Duodenal mucosa (tissue), 2 donors: ENCODE data around the gene POLR3G.

Experiments used
- H3K27ac ChIP-seq: one replicate; pipeline ENCODE4 v1.7.0; 2013; ENCODE audit warnings: low read depth, low read length
- H3K27me3 ChIP-seq, 2 donors: one replicate each; pipeline ENCODE4 v1.7.0; 2013; ENCODE audit warnings: low read length in 2 of 2, control low read depth in 1 of 2; ENCODE audit not compliant: insufficient read depth in 2 of 2, control insufficient read depth in 1 of 2
- H3K36me3 ChIP-seq, 2 donors: one replicate each; pipeline ENCODE4 v1.7.0; 2013; ENCODE audit warnings: low read length in 2 of 2, control low read depth in 1 of 2; ENCODE audit not compliant: insufficient read depth in 2 of 2, control insufficient read depth in 1 of 2
- H3K4me1 ChIP-seq, 2 donors: one replicate each; pipeline ENCODE4 v1.7.0; 2013; ENCODE audit warnings: low read length in 2 of 2, control low read depth in 1 of 2; ENCODE audit not compliant: insufficient read depth in 2 of 2, control insufficient read depth in 1 of 2
- H3K4me3 ChIP-seq, 2 donors: one replicate each; pipeline ENCODE4 v1.7.0; 2013; ENCODE audit warnings: low read length in 2 of 2, low read depth in 1 of 2
- H3K9ac ChIP-seq, 2 donors: one replicate each; pipeline ENCODE4 v1.7.0; 2013; ENCODE audit warnings: low read length in 2 of 2, low read depth in 1 of 2
- H3K9me3 ChIP-seq, 2 donors: one replicate each; pipeline ENCODE4 v1.7.0; 2013; ENCODE audit warnings: low read length in 2 of 2, control low read depth in 1 of 2; ENCODE audit not compliant: control insufficient read depth in 1 of 2

The POLR3G gene

GRCh38 chr5:90549223-90549622 is 74.6 kb downstream of the POLR3G start:
- Histone ChIP-seq H3K9ac (no peak overlapping the region), H3K27ac (no peak overlapping the region), H3K27me3 (peaks cover 6 to 34% of the 10 kb centered on the region in 2 donors), H3K36me3 (no peaks in the 10 kb centered on the region), H3K4me1 (no peaks in the 10 kb centered on the region), H3K9me3 (no peaks in the 10 kb centered on the region), H3K4me3 (no peak overlapping the region)

DNA sequence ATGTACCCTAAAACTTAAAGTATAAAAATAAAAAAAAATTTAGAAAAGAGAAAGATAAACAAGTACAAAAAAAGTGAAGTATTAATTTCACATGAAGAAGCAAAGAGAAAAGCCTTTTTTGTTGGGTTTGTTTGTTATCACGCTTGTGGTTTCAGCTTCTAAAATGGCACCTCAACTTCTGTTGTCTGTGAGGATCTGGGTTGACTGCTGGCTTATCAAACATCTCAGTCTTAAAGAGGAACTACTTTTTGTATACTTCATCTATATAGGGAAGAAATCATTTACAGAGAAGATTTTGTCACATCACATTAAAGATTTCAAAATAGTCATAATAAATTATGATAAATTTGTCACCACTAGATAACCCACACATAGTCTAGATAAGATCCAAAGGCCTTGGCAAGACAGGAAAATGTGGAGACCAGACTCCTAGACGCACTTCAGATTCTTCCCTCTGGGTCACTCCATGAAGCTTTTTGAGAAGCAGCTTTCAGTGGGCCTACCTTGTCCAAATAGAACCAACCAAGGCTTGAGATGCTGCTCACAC is 75.1 kb downstream of the POLR3G start:
- Histone ChIP-seq H3K27me3 (peaks cover 6 to 36% of the 10 kb centered on the region in 2 donors), H3K36me3 (no peaks in the 10 kb centered on the region), H3K4me1 (no peaks in the 10 kb centered on the region), H3K4me3 (no peak overlapping the region), H3K9me3 (no peaks in the 10 kb centered on the region), H3K27ac (no peak overlapping the region), H3K9ac (no peak overlapping the region)

DNA sequence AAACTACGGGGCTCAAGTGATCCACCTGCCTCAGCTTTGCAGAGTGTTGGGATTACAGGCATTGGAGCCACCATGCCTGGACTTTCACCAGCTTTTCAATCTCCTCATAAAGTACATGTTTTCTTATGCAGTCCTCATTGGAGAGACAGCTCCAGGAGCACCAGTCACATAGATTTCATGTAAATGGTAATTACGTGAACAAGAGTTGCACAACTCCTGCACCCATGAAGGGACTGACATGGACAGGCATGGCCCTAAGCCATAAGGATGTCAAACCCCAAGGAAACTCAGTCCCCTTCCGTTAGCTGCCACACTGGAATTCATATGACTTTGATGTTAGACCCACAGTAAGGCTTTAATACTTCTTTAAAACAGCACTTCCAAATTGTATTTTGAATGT is 76.3 kb downstream of the POLR3G start:
- peaks cover 6 to 40% of the 10 kb centered on the region in 2 donors for H3K27me3 ChIP-seq
- H3K9ac ChIP-seq: no peak overlapping the region
- no peak overlapping the region for H3K27ac ChIP-seq
- H3K36me3 ChIP-seq: no peaks in the 10 kb centered on the region
- no peak overlapping the region for H3K4me3 ChIP-seq
- no peaks in the 10 kb centered on the region for H3K4me1 ChIP-seq
- no peaks in the 10 kb centered on the region for H3K9me3 ChIP-seq

- no peak overlapping the region for H3K27ac ChIP-seq
Observed at GRCh38 chr5:90551376-90551775, 76.7 kb downstream of the POLR3G start.

DNA sequence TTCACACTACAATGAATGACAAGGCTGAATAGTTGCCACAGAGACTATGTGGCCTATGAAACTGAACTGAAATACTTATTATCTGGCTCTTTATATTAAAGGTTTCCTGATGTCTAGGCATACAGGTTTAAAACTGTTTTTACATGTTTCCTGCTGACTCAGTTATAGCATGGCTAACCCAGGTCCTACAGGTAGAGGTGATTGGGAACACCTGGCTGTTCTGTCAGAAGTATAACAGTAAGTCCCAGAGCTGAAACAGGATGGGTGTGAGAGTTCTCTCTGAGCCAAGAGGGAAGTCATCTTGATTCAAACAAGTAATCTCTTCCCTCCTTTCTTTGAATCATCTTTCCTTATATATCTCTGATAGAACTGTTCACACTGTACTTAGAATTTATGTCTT is 79.0 kb downstream of the POLR3G start:
- Histone ChIP-seq H3K27me3 (peaks cover 14 to 56% of the 10 kb centered on the region in 2 donors), H3K9me3 (no peaks in the 10 kb centered on the region), H3K4me3 (no peak overlapping the region), H3K27ac (no peak overlapping the region), H3K36me3 (no peaks in the 10 kb centered on the region), H3K4me1 (peaks cover 0 to 12% of the 10 kb centered on the region in 2 donors), H3K9ac (no peak overlapping the region)

More at GRCh38 chr5:90551376-90551775, 76.7 kb downstream of the POLR3G start:
- Histone ChIP-seq H3K36me3 (no peaks in the 10 kb centered on the region), H3K4me1 (no peaks in the 10 kb centered on the region), H3K4me3 (no peak overlapping the region), H3K27me3 (peaks cover 6 to 43% of the 10 kb centered on the region in 2 donors), H3K9me3 (no peaks in the 10 kb centered on the region), H3K9ac (no peak overlapping the region)

- Histone ChIP-seq H3K36me3 (no peaks in the 10 kb centered on the region), H3K9ac (no peak overlapping the region), H3K27me3 (peaks cover 14 to 60% of the 10 kb centered on the region in 2 donors), H3K27ac (no peak overlapping the region), H3K4me1 (peaks cover 0 to 12% of the 10 kb centered on the region in 2 donors), H3K9me3 (no peaks in the 10 kb centered on the region), H3K4me3 (no peak overlapping the region)
Observed at GRCh38 chr5:90554358-90555006, 79.8 kb downstream of the POLR3G start.

- Histone ChIP-seq H3K9ac (no peak overlapping the region), H3K27me3 (peaks cover 14 to 68% of the 10 kb centered on the region in 2 donors), H3K9me3 (no peaks in the 10 kb centered on the region), H3K36me3 (no peaks in the 10 kb centered on the region), H3K4me1 (peaks cover 0 to 12% of the 10 kb centered on the region in 2 donors), H3K27ac (no peak overlapping the region), H3K4me3 (no peak overlapping the region)
Observed at GRCh38 chr5:90555666-90556065, 81.0 kb downstream of the POLR3G start.

DNA sequence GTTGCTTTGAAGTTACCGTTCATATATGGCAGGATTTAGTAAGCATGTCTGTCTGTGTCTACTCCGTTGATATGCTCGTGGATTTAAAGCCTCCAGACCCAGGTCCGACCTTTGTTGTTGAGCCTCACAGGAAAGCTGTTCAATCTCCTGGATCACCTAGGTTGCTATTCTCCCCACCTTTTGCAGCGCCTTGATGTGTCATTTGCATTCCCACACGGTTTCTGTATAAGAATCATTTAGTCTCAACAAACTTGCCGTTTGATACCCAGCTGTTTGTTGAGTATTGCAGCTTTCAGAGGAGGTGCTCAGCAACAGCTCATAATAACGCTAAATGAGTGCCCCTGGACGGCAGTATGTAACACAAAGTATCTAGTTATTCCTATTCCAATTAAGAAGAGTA is 82.7 kb downstream of the POLR3G start:
- H3K27me3 ChIP-seq: peaks cover 16 to 70% of the 10 kb centered on the region in 2 donors
- no peak overlapping the region for H3K4me3 ChIP-seq
- H3K36me3 ChIP-seq: no peaks in the 10 kb centered on the region
- H3K9me3 ChIP-seq: no peaks in the 10 kb centered on the region
- H3K4me1 ChIP-seq: peaks cover 0 to 12% of the 10 kb centered on the region in 2 donors
- H3K27ac ChIP-seq: no peak overlapping the region
- H3K9ac ChIP-seq: no peak overlapping the region

DNA sequence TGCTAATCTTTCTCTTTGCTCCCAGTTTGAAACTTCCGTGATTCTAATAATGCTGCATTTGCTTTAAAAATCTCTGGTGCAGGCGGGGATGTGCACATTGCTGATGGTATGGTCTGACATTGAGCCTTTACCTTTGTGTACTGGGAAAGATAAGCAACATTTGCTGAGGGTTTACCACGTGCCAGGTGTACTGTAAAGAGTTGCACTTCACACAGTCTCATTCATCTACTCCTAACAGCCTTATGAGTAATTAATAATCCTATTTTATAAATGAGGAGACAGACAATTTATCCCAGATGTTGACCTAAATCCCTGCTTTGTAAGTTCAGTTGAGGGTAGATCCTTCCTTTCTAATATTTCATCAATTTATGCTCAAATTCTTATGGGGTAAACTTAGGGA is 83.2 kb downstream of the POLR3G start:
- peak overlapping the region; percentile 63 to 65 for H3K4me3 ChIP-seq
- peak overlapping the region in 1 of 2 donors; percentile 28 for H3K9ac ChIP-seq
- H3K9me3 ChIP-seq: no peaks in the 10 kb centered on the region
- peaks cover 17 to 65% of the 10 kb centered on the region in 2 donors for H3K27me3 ChIP-seq
- peaks cover 0 to 12% of the 10 kb centered on the region in 2 donors for H3K4me1 ChIP-seq
- H3K36me3 ChIP-seq: no peaks in the 10 kb centered on the region
- no peak overlapping the region for H3K27ac ChIP-seq

DNA sequence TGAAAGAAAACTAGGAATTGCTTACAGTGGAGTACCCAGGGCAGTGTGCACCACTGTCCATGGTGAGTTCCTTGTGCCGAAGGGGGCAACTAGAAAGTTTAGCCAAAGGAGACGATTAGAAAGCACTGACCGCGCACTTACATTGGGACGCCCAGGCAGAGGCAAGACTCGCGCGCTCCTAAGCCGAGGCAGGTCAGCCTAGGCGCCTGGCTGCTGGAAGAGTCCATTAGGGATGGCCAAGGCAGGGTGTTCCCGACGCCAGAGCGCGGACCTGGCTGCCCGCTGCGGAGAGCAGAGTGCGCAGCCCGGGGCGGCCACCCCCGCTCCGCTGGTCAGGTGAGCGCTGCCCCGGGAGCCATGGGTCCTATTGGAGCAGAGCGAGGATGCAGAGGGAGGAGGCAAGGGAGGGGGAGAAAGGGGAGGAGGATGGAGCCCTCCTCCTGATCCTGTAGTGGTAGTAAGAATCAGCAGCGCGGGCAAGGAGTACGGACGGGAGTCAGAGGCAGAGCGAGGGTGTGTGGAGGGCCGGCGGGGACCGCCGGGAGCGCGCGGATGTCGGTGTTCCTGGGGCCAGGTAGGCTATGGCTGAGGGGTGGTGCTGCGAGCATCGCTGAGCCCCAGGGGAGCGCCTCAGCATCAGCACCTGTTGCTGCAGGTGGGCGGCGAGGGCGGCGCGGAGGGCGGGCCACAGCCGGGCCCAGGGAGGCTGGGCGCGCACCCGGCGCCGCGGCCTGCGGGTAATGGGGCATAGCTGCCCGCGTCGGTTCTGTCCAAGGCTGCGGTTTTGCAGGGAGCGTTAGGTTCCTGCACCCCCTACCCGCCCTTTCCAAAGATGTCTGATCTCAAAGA is 83.9 kb downstream of the POLR3G start, which contains the start of gene ADGRV1:
Gene ADGRV1, plus strand, starts transcription at position 454 of the 849 bp plus-strand sequence. Its CDS starts 99 bp downstream, at position 553.
- H3K27me3 ChIP-seq: peaks cover 17 to 60% of the 10 kb centered on the region in 2 donors
- H3K9me3 ChIP-seq: no peaks in the 10 kb centered on the region
- H3K36me3 ChIP-seq: no peaks in the 10 kb centered on the region
- H3K9ac ChIP-seq: peak within 1 kb of the TSS in 1 of 2 donors; percentile 28
- no peak within 1 kb of the TSS for H3K27ac ChIP-seq
- peaks cover 0 to 12% of the 10 kb centered on the region in 2 donors for H3K4me1 ChIP-seq
- H3K4me3 ChIP-seq: peak within 1 kb of the TSS; percentile 63 to 65
